ENCODE results near the gene EXOC6B.

GRCh38 chr2:72350852-72351251, 475.0 kb downstream of the EXOC6B start:
- TF ChIP-seq, protein P1, sequence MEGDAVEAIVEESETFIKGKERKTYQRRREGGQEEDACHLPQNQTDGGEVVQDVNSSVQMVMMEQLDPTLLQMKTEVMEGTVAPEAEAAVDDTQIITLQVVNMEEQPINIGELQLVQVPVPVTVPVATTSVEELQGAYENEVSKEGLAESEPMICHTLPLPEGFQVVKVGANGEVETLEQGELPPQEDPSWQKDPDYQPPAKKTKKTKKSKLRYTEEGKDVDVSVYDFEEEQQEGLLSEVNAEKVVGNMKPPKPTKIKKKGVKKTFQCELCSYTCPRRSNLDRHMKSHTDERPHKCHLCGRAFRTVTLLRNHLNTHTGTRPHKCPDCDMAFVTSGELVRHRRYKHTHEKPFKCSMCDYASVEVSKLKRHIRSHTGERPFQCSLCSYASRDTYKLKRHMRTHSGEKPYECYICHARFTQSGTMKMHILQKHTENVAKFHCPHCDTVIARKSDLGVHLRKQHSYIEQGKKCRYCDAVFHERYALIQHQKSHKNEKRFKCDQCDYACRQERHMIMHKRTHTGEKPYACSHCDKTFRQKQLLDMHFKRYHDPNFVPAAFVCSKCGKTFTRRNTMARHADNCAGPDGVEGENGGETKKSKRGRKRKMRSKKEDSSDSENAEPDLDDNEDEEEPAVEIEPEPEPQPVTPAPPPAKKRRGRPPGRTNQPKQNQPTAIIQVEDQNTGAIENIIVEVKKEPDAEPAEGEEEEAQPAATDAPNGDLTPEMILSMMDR (IDR thresholded peaks at IDR 0.05; ENCODE audit: borderline replicate concordance, extremely low read depth, low read length, poor library complexity, severe bottlenecking), result no peak
- TF ChIP-seq EZH2 (IDR thresholded peaks at IDR 0.05; ENCODE audit: borderline replicate concordance, low read depth, low read length, severe bottlenecking), result no peak
